GM18520 (cell line): Measurements from ENCODE around the gene LNPEP.

Experiments used
- ATAC-seq: cut with Tn5 transposase; IDR thresholded peaks from one replicate; pipeline ENCODE4 v1.9.1; 2021; ENCODE audit not compliant: unreplicated experiment

LNPEP gene

DNA sequence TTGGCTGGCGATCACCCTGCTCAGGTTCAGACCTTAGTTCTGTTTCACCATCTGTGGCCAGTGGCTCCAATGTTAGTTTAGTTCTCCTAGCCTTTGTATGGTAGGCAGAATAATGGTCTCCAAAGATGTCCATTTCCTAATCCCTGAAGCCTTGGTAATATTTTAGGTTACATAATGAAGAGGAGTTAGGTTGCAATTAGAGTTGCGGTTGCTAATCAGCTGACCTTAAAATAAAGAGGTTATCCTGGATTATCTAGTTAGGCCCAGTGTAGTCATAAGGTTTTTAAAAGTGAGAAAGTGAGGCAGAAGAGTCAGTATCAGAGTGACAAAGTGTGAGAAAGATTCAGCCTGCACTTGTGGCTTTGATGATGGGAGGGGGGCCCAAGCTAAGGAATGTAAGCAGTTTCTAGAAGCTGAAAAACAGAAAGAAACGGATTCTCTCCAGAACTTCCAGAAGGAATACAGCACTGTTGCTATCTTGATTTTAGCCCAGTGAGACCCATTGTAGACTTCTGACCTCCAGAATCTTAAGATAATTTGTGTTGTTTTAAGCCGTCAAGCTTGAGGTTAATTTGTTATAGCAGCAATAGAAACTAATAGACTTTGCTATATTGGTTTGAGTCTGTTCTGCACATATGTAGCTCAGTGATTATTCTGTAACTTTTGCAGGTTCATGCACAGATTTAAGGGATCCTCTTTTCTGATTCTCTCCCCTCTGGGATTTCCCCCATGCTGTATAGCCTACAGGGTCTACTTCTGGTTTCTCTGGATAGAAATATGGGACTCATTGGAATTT, 21.6 kb downstream of the LNPEP start:
- ATAC-seq: peak; percentile 61

- no peak for ATAC-seq
Observed at GRCh38 chr5:96958977-96959376, 23.1 kb downstream of the LNPEP start.

- peak; percentile 50 for ATAC-seq
Observed at GRCh38 chr5:96961053-96961452, 25.2 kb downstream of the LNPEP start.

GRCh38 chr5:96962540-96962991, 26.7 kb downstream of the LNPEP start:
- ATAC-seq: no peak

DNA sequence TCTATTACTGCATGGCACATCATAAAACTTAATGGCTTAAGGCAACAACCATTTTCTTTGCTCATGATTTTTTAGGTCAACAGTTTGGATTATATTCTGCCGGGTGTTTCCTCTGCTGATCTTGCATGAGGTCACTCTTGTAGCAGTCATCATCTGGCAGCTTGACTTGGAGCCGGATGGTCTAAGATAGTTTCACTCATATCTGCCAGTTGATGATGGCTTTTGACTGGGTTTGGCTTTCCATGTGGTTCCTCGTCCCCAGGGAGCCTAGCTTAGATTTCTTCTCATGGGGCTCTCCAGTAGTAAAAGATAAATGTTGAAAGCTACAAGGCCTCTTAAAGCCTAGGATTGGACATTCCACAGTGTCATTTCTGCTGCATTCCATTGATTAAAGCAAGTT, 27.4 kb downstream of the LNPEP start:
- ATAC-seq: no peak

DNA sequence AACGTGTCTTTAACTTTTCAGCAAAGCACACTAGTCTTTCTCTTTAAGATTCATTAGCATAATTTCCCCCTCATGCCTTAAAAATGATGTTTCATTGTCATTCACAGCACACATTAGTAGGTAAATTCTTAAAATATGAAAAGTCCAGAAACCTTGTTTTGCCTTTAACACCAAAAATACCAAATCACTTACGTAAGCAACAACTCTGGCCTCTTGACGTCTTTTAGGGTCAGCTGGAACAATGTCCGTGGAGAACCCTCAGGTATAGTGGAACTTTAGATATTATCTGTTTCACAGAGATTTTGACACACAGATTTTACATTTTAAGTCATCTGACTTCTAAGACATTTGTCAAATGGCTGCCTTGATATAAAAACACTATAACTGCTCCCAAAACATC, 30.9 kb downstream of the LNPEP start:
- no peak for ATAC-seq

DNA sequence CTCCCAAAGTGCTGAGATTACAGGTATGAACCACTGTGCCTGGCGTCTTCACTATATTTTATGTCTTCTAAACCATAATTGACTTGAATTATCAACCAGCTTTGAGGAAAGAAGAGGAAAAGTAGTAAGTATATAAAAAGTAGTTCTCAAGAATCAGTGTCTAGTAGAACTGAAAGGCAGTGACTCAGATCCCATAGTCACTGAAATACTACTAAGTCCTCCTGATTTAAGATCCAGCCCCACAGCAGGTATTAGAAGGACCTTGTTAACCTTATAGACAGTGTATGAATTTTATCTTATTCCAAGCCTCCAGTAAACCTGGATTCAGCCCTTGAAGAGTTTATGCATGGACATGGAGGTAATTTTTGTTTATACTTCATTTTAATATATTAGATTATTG, 31.5 kb downstream of the LNPEP start:
- ATAC-seq: no peak

DNA sequence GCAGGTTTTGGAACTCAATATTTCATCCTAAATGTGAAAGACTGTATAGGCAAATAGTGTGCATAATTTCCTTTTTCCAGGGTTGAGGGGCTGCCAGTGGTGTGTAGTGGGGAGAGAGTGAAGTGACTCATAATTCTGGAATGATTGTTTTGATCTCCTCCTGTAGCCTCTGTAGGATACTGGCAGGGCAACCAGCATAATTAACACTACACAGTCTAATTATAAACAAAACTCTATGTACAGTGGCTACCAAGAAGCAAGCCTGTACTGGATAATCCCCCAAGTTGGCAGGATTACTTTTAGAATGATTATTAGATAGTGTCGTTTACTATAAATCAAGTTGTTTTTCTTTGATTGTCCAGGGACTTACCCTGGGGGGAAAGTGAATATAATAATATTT, 32.2 kb downstream of the LNPEP start:
- ATAC-seq: no peak

GRCh38 chr5:96968614-96969013, 32.7 kb downstream of the LNPEP start:
- ATAC-seq: no peak

- no peak for ATAC-seq
Observed at GRCh38 chr5:96969366-96969765, 33.5 kb downstream of the LNPEP start.

GRCh38 chr5:96972599-96973334, 36.9 kb downstream of the LNPEP start:
- ATAC-seq: no peak

DNA sequence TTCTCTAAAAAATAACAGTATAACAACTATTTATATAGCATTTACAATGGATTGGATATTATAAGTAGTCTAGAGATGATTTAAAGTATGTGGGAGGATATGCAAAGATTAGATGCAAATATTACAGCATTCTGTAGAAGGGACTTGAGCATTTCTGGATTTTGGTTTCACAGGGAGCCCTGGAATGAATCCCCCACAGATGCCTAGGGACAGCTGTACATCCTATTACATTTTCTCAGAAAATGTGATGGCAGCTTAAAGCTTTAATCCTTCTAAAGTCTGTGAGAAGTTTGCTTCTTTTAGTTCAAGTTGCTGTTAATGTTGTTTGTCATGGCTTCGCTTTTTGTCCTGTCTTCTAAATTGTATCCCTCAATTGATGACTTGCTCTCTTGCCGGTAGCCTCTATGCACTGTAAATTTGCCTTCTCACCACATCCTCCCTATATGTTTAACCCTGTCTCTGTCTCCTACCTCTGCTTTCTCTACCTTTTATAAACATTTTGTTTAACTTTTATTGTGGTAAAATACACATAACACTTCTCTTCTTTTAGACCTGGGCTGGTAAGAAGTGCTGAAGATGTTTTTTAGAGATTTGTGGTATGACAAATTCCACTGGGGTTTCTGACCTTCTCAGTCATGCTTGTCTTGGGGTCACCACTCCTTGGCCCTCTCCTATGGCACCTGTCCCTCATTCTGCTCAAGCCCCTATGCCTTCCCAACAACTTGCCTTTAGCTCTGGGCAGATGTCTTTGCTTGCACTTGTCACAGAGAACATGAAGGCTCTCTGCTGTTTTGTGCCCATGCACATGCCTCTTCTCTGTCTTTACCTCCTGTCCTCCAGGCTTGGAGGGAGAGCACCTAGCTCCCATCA, 37.9 kb downstream of the LNPEP start:
- no peak for ATAC-seq

- ATAC-seq: no peak
Observed at GRCh38 chr5:96975656-96976055, 39.8 kb downstream of the LNPEP start.

DNA sequence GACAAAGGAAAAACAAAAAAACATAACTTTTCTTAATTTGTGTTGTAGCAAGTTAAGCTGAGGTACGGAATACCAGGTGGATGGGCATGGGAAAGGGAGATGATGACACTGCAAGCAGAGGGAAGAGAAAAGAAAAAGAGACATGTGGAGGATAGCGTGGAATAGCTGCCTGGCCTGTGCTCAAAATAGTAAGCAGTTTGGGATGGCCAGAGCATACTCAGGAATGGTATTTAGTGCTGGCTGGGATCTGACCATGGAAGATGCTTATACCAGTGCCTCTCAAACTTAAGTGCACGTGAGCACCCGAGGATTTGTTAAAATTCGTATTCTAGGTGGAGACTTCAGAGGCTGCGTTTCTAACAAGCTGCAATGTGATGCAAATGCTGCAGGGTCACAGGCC, 41.3 kb downstream of the LNPEP start:
- ATAC-seq: no peak

GRCh38 chr5:96978812-96979449, 43.1 kb downstream of the LNPEP start:
- ATAC-seq: no peak

DNA sequence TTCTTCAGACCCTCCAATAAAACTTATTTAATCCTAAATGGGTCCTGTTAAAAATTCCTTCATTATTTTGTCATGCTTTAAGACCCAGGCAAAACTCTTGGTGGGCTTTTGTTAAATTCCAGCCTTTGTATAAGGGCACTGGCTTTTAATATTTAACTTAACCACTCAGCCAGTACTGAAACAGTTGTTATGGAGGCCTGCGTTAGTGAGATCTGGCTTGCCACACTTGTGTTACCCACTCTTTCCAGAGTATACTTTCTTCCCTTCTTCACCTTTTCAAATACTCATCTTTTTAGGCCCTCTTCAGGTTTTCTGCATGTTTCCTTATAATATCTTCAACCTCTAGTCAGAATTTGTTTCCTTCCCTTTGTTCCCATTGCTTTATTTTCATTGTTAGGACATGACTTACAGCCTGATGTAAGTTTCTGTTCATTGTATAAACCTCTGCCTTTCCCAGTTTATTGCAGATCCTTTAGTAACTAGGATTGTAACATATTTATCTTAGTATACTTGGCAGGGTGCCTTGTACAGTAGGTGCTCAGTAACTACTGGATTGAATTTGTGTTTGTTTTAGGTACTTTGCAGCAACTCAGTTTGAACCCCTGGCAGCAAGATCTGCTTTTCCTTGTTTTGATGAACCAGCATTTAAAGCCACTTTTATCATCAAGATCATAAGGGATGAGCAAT, 48.8 kb downstream of the LNPEP start:
- ATAC-seq: no peak

GRCh38 chr5:96986450-96986849, 50.6 kb downstream of the LNPEP start:
- ATAC-seq: no peak

DNA sequence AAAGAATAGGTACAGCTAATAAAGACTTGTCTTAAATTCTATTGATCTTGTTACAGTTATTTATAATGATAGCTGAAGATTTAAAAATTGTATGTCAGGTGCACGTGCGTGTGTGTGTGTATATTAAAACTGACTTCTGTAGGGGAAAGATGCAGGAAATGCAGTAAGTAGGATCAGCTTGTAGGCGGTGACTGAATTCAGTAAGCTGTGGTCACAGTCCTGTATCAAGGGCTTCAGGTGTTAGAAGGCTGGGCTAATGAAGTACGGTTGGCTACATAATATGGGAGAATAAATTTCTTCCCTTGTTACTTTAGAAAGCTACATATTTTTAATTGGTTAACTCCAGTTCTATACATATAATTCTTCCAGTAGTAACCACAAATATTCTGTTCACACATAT, 54.2 kb downstream of the LNPEP start:
- no peak for ATAC-seq

- no peak for ATAC-seq
Observed at GRCh38 chr5:96991708-96992107, 55.8 kb downstream of the LNPEP start.

- ATAC-seq: no peak
Observed at GRCh38 chr5:96993760-96994159, 57.9 kb downstream of the LNPEP start.
